ENCODE data around the gene GAK. TPM values are rescaled to one million over a fixed set of nuclear protein-coding genes. Genes with fewer than 3 reads are reported as not detected.

Gene GAK
- total RNA-seq, 1 donor from 2014 or later, result 116 TPM

- no peak overlapping the region for H3K27ac Mint-ChIP-seq
- TF ChIP-seq CTCF (IDR thresholded peaks at IDR 0.05; ENCODE audit: unreplicated experiment), result no peak
These were observed 27.4 kb upstream of the GAK start for GRCh38 chr4:959338-960139.

GRCh38 chr4:958696-959337 lies 26.7 kb upstream of the GAK start:
- Mint-ChIP-seq H3K4me3 (ENCODE audit: low read depth) (no peak overlapping the region), H3K36me3 (ENCODE audit: insufficient read depth) (peaks cover 1% of the 10 kb centered on the region)

More at GRCh38 chr4:959338-960139, 27.4 kb upstream of the GAK start:
- no peak for DNase-seq (ENCODE audit: low spot score, unreplicated experiment)
- Mint-ChIP-seq H3K36me3 (ENCODE audit: insufficient read depth) (peaks cover 1% of the 10 kb centered on the region), H3K9me3 (ENCODE audit: low read depth) (no peaks in the 10 kb centered on the region), H3K27me3 (no peaks in the 10 kb centered on the region), H3K4me1 (ENCODE audit: low read depth) (no peaks in the 10 kb centered on the region), H3K4me3 (ENCODE audit: low read depth) (no peak overlapping the region)

GRCh38 chr4:958314-958665 lies 26.2 kb upstream of the GAK start:
- Mint-ChIP-seq H3K27ac (no peak overlapping the region), H3K4me1 (ENCODE audit: low read depth) (no peaks in the 10 kb centered on the region), H3K9me3 (ENCODE audit: low read depth) (no peaks in the 10 kb centered on the region), H3K27me3 (no peaks in the 10 kb centered on the region), H3K4me3 (ENCODE audit: low read depth) (no peak overlapping the region), H3K36me3 (ENCODE audit: insufficient read depth) (peaks cover 1% of the 10 kb centered on the region)
- DNase-seq (ENCODE audit: low spot score, unreplicated experiment), result no peak
- TF ChIP-seq CTCF (IDR thresholded peaks at IDR 0.05; ENCODE audit: unreplicated experiment), result no peak

More at GRCh38 chr4:958696-959337, 26.7 kb upstream of the GAK start:
- Mint-ChIP-seq H3K27me3 (no peaks in the 10 kb centered on the region), H3K4me1 (ENCODE audit: low read depth) (no peaks in the 10 kb centered on the region), H3K9me3 (ENCODE audit: low read depth) (no peaks in the 10 kb centered on the region), H3K27ac (no peak overlapping the region)
- no peak for TF ChIP-seq CTCF (IDR thresholded peaks at IDR 0.05; ENCODE audit: unreplicated experiment)
- DNase-seq (ENCODE audit: low spot score, unreplicated experiment), result no peak

- no peak for TF ChIP-seq CTCF (IDR thresholded peaks at IDR 0.05; ENCODE audit: unreplicated experiment)
- no peaks in the 10 kb centered on the region for H3K9me3 Mint-ChIP-seq (ENCODE audit: low read depth)
- H3K27ac Mint-ChIP-seq, result no peak overlapping the region
- DNase-seq (ENCODE audit: low spot score, unreplicated experiment), result no peak
- no peaks in the 10 kb centered on the region for H3K4me1 Mint-ChIP-seq (ENCODE audit: low read depth)
- H3K36me3 Mint-ChIP-seq (ENCODE audit: insufficient read depth), result peaks cover 1% of the 10 kb centered on the region
- no peaks in the 10 kb centered on the region for H3K27me3 Mint-ChIP-seq
- no peak overlapping the region for H3K4me3 Mint-ChIP-seq (ENCODE audit: low read depth)
These were observed 25.6 kb upstream of the GAK start for GRCh38 chr4:957581-958313.

GRCh38 chr4:957231-957580 lies 25.1 kb upstream of the GAK start:
- no peaks in the 10 kb centered on the region for H3K27me3 Mint-ChIP-seq
- DNase-seq (ENCODE audit: low spot score, unreplicated experiment), result no peak
- no peaks in the 10 kb centered on the region for H3K9me3 Mint-ChIP-seq (ENCODE audit: low read depth)
- no peaks in the 10 kb centered on the region for H3K4me1 Mint-ChIP-seq (ENCODE audit: low read depth)
- no peak for TF ChIP-seq CTCF (IDR thresholded peaks at IDR 0.05; ENCODE audit: unreplicated experiment)
- H3K36me3 Mint-ChIP-seq (ENCODE audit: insufficient read depth), result peaks cover 1% of the 10 kb centered on the region
- H3K27ac Mint-ChIP-seq, result no peak overlapping the region
- H3K4me3 Mint-ChIP-seq (ENCODE audit: low read depth), result no peak overlapping the region

Measured in progenitor cell of endocrine pancreas (in vitro differentiated cells).